Thyroid gland (tissue), 4 donors: Measurements from ENCODE around the gene CAP1.

Source experiments
- POLR2A ChIP-seq, 2 donors: fragments of 450-650 bp; IDR thresholded peaks; one replicate each; pipeline ENCODE4 v1.6.1; 2017; ENCODE audit warnings: antibody characterized with exemption in 2 of 2, mild to moderate bottlenecking in 2 of 2, moderate library complexity in 1 of 2
- TF ChIP-seq, protein P1 (sequence below), 6 experiments: fragments of 200-600 bp in 3 of 6; fragments of 450-650 bp in 3 of 6; sonication (generic) in 3 of 6; IDR thresholded peaks; one replicate each; pipeline ENCODE4 v1.5.1; 2016 to 2019; ENCODE audit warnings: antibody characterized with exemption in 6 of 6, mild to moderate bottlenecking in 2 of 6, inconsistent platforms in 1 of 6, moderate library complexity in 1 of 6

DNA sequence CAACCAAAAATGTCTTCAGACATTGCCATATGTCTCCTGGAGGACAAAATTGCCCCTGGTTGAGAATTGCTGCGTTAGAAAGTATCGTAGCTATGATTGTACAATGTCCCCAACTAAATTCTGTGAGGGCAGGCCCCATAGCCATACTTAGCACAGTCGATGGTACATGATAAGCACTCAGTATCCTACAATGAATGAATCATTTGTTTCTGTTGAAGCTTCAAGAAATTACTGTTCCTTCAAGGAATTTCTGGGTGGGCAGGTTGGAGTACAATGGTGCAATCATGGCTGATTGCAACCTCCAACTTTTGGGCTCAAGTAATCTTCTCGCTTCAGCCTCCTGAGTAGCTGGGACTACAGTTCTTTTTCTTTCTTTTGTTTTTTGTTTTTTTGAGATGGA is 4.7 kb downstream of the CAP1 start:
- TF ChIP-seq, protein P1, sequence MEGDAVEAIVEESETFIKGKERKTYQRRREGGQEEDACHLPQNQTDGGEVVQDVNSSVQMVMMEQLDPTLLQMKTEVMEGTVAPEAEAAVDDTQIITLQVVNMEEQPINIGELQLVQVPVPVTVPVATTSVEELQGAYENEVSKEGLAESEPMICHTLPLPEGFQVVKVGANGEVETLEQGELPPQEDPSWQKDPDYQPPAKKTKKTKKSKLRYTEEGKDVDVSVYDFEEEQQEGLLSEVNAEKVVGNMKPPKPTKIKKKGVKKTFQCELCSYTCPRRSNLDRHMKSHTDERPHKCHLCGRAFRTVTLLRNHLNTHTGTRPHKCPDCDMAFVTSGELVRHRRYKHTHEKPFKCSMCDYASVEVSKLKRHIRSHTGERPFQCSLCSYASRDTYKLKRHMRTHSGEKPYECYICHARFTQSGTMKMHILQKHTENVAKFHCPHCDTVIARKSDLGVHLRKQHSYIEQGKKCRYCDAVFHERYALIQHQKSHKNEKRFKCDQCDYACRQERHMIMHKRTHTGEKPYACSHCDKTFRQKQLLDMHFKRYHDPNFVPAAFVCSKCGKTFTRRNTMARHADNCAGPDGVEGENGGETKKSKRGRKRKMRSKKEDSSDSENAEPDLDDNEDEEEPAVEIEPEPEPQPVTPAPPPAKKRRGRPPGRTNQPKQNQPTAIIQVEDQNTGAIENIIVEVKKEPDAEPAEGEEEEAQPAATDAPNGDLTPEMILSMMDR (IDR thresholded peaks at IDR 0.05): no peak
- no peak for TF ChIP-seq POLR2A (IDR thresholded peaks at IDR 0.05)
